Neural cell (in vitro differentiated cells): Measurements from ENCODE around the gene VAMP5.

Experiments
- EP300 ChIP-seq: fragments of 450-650 bp; conservative IDR thresholded peaks from 2 replicates; pipeline ENCODE4 v1.6.1; 2014; ENCODE audit warnings: antibody characterized with exemption, mild to moderate bottlenecking, moderate library complexity; ENCODE audit not compliant: poor library complexity, severe bottlenecking
- EZH2 ChIP-seq: fragments of 200-600, 300-800 bp; shearing (Covaris generic), sonication (generic); IDR thresholded peaks from 2 replicates; pipeline ENCODE4 v1.6.1; 2014; ENCODE audit warnings: antibody characterized with exemption, low read length, borderline replicate concordance, mild to moderate bottlenecking; ENCODE audit not compliant: insufficient read depth, poor library complexity, severe bottlenecking
- MXI1 ChIP-seq: fragments of 450-650 bp; conservative IDR thresholded peaks from 2 replicates; pipeline ENCODE4 v1.6.1; 2014; ENCODE audit warnings: antibody characterized with exemption, mild to moderate bottlenecking; ENCODE audit not compliant: poor library complexity, severe bottlenecking
- POLR2AphosphoS5 ChIP-seq: IDR thresholded peaks from 2 replicates; pipeline ENCODE4 v1.6.1; 2012
- RAD21 ChIP-seq: fragments of 450-650 bp; conservative IDR thresholded peaks from 2 replicates; pipeline ENCODE4 v1.6.1; 2014; ENCODE audit warnings: antibody characterized with exemption, mild to moderate bottlenecking, moderate library complexity
- SMC3 ChIP-seq: fragments of 450-650 bp; conservative IDR thresholded peaks from 2 replicates; pipeline ENCODE4 v1.6.1; 2014; ENCODE audit warnings: antibody characterized with exemption, mild to moderate bottlenecking, moderate library complexity; ENCODE audit not compliant: poor library complexity
- TF ChIP-seq, protein P1 (sequence below): fragments of 450-650 bp; IDR thresholded peaks from 2 replicates; pipeline ENCODE4 v1.5.1; 2014; ENCODE audit warnings: antibody characterized with exemption, mild to moderate bottlenecking, moderate library complexity; ENCODE audit not compliant: poor library complexity, severe bottlenecking
- TF ChIP-seq, protein P2 (sequence below): IDR thresholded peaks from 2 replicates; pipeline ENCODE4 v1.6.1; 2012; ENCODE audit warnings: borderline replicate concordance

DNA sequence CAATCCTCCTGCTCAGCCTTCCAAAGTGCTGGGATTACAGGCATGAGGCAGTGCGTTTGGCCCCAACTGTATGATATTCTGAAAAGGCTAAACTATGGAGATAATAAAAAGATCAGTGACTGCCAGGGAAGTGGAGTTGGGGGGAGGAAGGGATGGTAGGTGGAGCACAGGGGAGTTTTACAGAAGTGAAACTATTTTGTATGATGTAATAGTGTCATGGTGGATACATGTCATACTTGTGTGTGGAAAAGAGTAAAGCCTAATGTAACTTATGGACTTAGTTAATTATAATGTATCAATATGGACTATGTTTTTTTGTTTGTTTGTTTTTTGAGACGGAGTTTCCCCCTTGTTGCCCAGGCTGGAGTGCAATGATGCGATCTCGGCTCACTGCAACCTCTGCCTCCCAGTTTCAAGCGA lies 20.1 kb upstream of the VAMP5 start:
- TF ChIP-seq EZH2 = no peak
- TF ChIP-seq, protein P1, sequence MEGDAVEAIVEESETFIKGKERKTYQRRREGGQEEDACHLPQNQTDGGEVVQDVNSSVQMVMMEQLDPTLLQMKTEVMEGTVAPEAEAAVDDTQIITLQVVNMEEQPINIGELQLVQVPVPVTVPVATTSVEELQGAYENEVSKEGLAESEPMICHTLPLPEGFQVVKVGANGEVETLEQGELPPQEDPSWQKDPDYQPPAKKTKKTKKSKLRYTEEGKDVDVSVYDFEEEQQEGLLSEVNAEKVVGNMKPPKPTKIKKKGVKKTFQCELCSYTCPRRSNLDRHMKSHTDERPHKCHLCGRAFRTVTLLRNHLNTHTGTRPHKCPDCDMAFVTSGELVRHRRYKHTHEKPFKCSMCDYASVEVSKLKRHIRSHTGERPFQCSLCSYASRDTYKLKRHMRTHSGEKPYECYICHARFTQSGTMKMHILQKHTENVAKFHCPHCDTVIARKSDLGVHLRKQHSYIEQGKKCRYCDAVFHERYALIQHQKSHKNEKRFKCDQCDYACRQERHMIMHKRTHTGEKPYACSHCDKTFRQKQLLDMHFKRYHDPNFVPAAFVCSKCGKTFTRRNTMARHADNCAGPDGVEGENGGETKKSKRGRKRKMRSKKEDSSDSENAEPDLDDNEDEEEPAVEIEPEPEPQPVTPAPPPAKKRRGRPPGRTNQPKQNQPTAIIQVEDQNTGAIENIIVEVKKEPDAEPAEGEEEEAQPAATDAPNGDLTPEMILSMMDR = no peak
- TF ChIP-seq RAD21 = no peak
- TF ChIP-seq POLR2AphosphoS5 = no peak
- no peak for TF ChIP-seq MXI1
- TF ChIP-seq, protein P2, sequence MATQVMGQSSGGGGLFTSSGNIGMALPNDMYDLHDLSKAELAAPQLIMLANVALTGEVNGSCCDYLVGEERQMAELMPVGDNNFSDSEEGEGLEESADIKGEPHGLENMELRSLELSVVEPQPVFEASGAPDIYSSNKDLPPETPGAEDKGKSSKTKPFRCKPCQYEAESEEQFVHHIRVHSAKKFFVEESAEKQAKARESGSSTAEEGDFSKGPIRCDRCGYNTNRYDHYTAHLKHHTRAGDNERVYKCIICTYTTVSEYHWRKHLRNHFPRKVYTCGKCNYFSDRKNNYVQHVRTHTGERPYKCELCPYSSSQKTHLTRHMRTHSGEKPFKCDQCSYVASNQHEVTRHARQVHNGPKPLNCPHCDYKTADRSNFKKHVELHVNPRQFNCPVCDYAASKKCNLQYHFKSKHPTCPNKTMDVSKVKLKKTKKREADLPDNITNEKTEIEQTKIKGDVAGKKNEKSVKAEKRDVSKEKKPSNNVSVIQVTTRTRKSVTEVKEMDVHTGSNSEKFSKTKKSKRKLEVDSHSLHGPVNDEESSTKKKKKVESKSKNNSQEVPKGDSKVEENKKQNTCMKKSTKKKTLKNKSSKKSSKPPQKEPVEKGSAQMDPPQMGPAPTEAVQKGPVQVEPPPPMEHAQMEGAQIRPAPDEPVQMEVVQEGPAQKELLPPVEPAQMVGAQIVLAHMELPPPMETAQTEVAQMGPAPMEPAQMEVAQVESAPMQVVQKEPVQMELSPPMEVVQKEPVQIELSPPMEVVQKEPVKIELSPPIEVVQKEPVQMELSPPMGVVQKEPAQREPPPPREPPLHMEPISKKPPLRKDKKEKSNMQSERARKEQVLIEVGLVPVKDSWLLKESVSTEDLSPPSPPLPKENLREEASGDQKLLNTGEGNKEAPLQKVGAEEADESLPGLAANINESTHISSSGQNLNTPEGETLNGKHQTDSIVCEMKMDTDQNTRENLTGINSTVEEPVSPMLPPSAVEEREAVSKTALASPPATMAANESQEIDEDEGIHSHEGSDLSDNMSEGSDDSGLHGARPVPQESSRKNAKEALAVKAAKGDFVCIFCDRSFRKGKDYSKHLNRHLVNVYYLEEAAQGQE = no peak
- TF ChIP-seq SMC3 = no peak
- TF ChIP-seq EP300 = no peak
